Dermis blood vessel endothelial cell (primary cell): ENCODE data around the gene STUB1. TPM values are rescaled to one million over a fixed set of nuclear protein-coding genes. Genes with fewer than 3 reads are reported as not detected.

Source experiments
- DNase-seq: peaks from one replicate; pipeline ENCODE4 v3.0.0; 2010
- total RNA-seq: library from RNA; depleted of rRNA; stranded (reverse); fragments of >200 nt; gene quantifications from 2 replicates; pipeline ENCODE4 v1.2.3, GENCODE V29; 2014

STUB1 gene
- total RNA-seq, 1 donor from 2014 or later: 94.1 TPM

GRCh38 chr16:714558-715476 lies 34.6 kb downstream of the STUB1 start, which contains the start of gene METRN:
Gene METRN (plus strand): TSS chr16:715118. CDS start chr16:715290, 172 bp downstream.
- DNase-seq: peak; percentile 89

GRCh38 chr16:715477-716199 lies 35.4 kb downstream of the STUB1 start:
- DNase-seq: peak; percentile 37

- DNase-seq: no peak
Observed at GRCh38 chr16:716200-716568, 36.0 kb downstream of the STUB1 start.

GRCh38 chr16:716768-717325 lies 36.6 kb downstream of the STUB1 start:
- no peak for DNase-seq

GRCh38 chr16:717450-718245 lies 37.4 kb downstream of the STUB1 start:
- no peak for DNase-seq

- DNase-seq: no peak
Observed at GRCh38 chr16:718389-718788, 38.2 kb downstream of the STUB1 start.

GRCh38 chr16:718922-719321 lies 38.7 kb downstream of the STUB1 start:
- no peak for DNase-seq

GRCh38 chr16:719815-720446 lies 39.7 kb downstream of the STUB1 start:
- no peak for DNase-seq

GRCh38 chr16:720447-720989 lies 40.3 kb downstream of the STUB1 start:
- DNase-seq: peak; percentile 46

- DNase-seq: peak; percentile 71
Observed at GRCh38 chr16:720990-721764, 41.0 kb downstream of the STUB1 start, which contains the start of gene ANTKMT. Gene ANTKMT (plus strand): TSS chr16:721146. CDS start chr16:721275, 129 bp downstream.

- no peak for DNase-seq
Observed at GRCh38 chr16:721765-722540, 41.7 kb downstream of the STUB1 start.

- DNase-seq: no peak
Observed at GRCh38 chr16:722835-723633, 42.8 kb downstream of the STUB1 start.

GRCh38 chr16:723695-724094 lies 43.5 kb downstream of the STUB1 start:
- no peak for DNase-seq

- DNase-seq: no peak
Observed at GRCh38 chr16:724188-725040, 44.2 kb downstream of the STUB1 start.

GRCh38 chr16:725041-725376 lies 44.8 kb downstream of the STUB1 start:
- no peak for DNase-seq

- DNase-seq: no peak
Observed at GRCh38 chr16:725463-726187, 45.4 kb downstream of the STUB1 start.

- no peak for DNase-seq
Observed at GRCh38 chr16:726188-726437, 45.9 kb downstream of the STUB1 start.
